GM10266 (cell line): ENCODE results near the gene CMPK1.
A peak's percentile ranks its signal among the peaks of the same experiment; 100 is the strongest.

ENCODE experiments used
- DNase-seq: peaks from one replicate; pipeline ENCODE4 v3.0.0; 2012; ENCODE audit errors: extremely low spot score
- CTCF ChIP-seq: IDR thresholded peaks from 2 replicates; pipeline ENCODE4 v1.5.1; 2012; ENCODE audit warnings: mild to moderate bottlenecking, low read depth; ENCODE audit not compliant: control insufficient read depth, insufficient read depth; ENCODE audit errors: missing control alignments

Gene CMPK1

GRCh38 chr1:47386268-47386667 lies 52.7 kb downstream of the CMPK1 start:
- DNase-seq, result no peak
- no peak for TF ChIP-seq CTCF

- TF ChIP-seq CTCF, result peak; percentile 6
- no peak for DNase-seq
These were observed 54.7 kb downstream of the CMPK1 start for GRCh38 chr1:47388030-47388890.

GRCh38 chr1:47388891-47389238 lies 55.3 kb downstream of the CMPK1 start:
- DNase-seq, result peak; percentile 59
- peak; percentile 67 for TF ChIP-seq CTCF

- no peak for DNase-seq
- no peak for TF ChIP-seq CTCF
These were observed 56.1 kb downstream of the CMPK1 start for GRCh38 chr1:47389731-47390130.

- TF ChIP-seq CTCF, result no peak
- DNase-seq, result no peak
These were observed 57.3 kb downstream of the CMPK1 start for GRCh38 chr1:47390843-47391242.

GRCh38 chr1:47393141-47393540 lies 59.6 kb downstream of the CMPK1 start:
- TF ChIP-seq CTCF, result no peak
- no peak for DNase-seq

GRCh38 chr1:47395433-47395832 lies 61.8 kb downstream of the CMPK1 start:
- TF ChIP-seq CTCF, result no peak
- DNase-seq, result no peak
